ENCODE measurements around the gene CBLN2.

DNA sequence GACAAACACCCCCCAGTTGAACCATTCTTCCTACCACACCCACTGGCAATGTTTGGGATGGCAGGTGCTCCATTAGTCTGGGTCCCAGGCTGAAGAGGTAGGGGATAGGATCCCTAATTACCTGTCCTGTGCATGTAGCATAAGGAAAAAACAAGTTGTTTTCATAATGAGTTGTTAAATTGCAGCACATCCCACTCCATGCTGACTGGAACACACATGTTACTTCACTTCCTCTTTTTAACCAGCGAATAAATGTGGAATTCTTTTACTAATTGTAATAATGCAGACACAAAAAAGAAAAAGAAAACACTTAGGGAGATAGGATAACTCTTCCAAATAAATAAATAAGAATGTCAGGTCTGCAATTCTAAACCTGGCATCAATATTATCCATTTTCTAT, 11.8 kb upstream of the CBLN2 start:
- TF ChIP-seq, protein P1, sequence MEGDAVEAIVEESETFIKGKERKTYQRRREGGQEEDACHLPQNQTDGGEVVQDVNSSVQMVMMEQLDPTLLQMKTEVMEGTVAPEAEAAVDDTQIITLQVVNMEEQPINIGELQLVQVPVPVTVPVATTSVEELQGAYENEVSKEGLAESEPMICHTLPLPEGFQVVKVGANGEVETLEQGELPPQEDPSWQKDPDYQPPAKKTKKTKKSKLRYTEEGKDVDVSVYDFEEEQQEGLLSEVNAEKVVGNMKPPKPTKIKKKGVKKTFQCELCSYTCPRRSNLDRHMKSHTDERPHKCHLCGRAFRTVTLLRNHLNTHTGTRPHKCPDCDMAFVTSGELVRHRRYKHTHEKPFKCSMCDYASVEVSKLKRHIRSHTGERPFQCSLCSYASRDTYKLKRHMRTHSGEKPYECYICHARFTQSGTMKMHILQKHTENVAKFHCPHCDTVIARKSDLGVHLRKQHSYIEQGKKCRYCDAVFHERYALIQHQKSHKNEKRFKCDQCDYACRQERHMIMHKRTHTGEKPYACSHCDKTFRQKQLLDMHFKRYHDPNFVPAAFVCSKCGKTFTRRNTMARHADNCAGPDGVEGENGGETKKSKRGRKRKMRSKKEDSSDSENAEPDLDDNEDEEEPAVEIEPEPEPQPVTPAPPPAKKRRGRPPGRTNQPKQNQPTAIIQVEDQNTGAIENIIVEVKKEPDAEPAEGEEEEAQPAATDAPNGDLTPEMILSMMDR (IDR thresholded peaks at IDR 0.05) = no peak
- TF ChIP-seq POLR2A (IDR thresholded peaks at IDR 0.05) = no peak
